GM18861 (cell line): ENCODE data around the gene LRRFIP1.
"Not testable (repeated sequence)": the region's sequence is repeated elsewhere in the genome, so short reads cannot be mapped to it uniquely, and the experiment has no call there.

Experiments
- ATAC-seq: cut with Tn5 transposase; IDR thresholded peaks from one replicate; pipeline ENCODE4 v1.9.1; 2021; ENCODE audit not compliant: unreplicated experiment

LRRFIP1 gene

DNA sequence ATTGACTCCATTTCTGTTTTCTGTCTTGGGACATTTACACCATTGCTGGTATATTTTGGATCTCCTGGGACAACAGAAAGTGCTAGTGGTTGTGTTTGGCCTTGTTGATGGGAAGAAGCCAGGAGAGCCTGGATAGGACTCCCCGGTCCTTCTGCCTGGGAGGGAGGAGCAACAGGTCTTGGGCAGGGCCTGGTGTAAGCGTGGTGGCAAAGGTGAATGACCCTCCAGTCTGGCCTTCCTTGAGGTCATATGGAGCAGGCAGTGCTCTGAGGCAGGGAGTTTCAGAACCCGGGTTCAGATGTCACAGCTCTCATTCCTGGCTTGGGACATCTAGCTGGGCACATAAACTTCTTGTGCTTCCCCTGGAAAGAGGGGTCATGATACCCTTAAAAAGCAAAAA lies 115.2 kb downstream of the LRRFIP1 start:
- ATAC-seq, result no peak

GRCh38 chr2:237743024-237743423 lies 115.6 kb downstream of the LRRFIP1 start:
- ATAC-seq, result no peak

DNA sequence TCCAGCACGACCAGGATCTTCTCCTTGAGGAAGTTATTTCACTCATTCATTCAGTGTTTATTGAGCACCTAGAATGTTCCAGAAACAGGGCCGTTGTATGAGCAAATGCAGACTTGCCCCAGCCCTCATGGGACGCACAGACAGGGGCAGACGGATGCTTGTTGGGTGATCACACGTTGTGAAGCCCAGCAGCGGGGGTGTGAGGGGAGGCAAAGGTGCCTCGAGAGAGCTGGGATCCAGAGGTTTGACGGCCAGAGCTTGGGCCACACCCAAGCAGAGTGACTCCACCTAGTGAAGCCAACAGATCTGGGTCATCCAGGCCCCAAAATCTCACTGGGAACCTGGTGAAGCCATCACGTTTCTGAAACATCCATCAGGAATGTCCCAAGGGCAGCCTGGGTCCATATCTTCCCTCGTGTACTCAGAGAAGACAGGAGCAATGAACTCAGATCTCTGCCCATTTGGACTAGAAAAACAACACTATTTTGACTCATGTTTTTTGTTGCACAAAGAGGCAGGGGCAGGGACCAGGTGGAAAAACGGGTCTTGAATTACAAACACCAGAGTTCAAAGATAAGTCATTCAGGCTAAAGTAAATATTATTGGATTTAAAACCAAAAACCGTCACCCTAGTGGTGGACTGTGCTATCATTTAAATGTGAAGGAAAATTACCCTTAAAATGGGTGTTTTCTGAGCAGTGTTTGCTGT lies 116.3 kb downstream of the LRRFIP1 start:
- ATAC-seq, result no peak

DNA sequence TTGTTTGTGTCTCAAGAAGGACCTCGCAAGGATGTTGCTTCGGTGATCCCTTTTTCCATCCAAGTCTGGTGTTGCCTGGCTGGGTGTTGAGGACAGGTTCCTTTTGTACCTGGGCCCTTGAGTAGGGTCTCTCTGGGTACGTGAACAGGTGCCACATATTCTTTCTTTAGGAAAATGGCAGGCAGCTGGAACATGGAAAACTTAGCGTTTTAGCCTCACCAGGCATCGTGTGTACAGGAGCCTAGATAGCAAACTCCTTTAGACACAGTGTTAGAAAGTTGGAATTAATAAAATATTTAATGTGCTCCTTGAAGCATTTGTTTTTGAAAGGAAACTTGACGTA lies 116.9 kb downstream of the LRRFIP1 start:
- no peak for ATAC-seq

DNA sequence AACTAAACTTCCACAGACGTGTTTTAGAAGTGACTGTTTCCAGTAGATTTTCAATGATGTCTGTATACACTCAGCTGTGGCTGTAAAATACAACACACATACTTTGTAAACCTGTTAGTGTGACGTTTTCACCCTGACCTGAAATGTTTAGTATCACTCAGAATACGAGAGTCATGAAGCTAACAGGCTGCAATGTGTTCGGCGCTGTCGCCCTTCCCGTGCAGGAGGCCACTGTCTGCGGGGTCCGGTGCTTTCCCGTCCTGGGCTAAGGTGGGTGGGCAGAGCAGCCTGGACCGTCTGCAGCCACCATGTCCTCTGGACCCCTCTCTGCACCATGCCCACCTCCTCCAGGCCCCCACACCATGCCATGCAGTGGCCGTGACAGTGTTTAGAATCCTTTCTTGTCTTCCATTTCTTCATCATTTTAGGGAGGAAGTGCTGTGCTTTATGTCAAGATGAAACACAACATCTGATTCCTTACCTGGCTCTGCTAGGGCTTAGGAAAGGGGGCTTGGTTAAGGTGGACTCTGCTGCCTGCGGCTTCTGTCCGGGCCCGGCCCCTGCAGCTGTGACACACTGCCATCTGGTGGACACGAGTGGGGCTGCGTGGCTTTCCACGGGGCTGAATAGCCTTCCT lies 117.3 kb downstream of the LRRFIP1 start:
- ATAC-seq, result no peak

- no peak for ATAC-seq
These were observed 117.8 kb downstream of the LRRFIP1 start for GRCh38 chr2:237745250-237745613.

- ATAC-seq, result no peak
These were observed 119.1 kb downstream of the LRRFIP1 start for GRCh38 chr2:237746302-237747080.

GRCh38 chr2:237747189-237747588 lies 119.8 kb downstream of the LRRFIP1 start:
- ATAC-seq, result no peak

GRCh38 chr2:237749002-237749401 lies 121.6 kb downstream of the LRRFIP1 start:
- no peak for ATAC-seq

- no peak for ATAC-seq
These were observed 122.6 kb downstream of the LRRFIP1 start for GRCh38 chr2:237749961-237750360.

GRCh38 chr2:237750441-237750840 lies 123.1 kb downstream of the LRRFIP1 start:
- not testable (repeated sequence) for ATAC-seq

- peak; percentile 96 for ATAC-seq
These were observed 125.4 kb downstream of the LRRFIP1 start for GRCh38 chr2:237752761-237753165.

DNA sequence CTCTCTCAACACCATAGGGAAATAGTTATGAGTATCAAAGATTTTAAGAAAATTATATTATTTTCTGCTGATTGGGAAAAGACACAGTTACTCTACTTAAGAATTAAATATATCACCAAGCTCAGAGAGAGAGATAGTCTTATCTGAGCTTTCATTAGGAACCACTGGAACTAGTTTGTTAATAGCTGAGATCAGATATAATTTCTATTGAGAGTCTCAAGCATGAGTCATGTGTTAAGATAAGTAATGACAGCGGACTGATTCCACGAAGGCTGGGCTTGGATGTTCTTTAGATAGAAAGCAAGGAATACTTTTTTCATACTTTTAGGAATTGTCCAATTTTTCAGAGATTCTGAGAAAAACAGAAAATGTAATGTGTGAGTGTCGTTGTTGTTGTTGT lies 126.8 kb downstream of the LRRFIP1 start:
- no peak for ATAC-seq

GRCh38 chr2:237754626-237755248 lies 127.3 kb downstream of the LRRFIP1 start:
- no peak for ATAC-seq

DNA sequence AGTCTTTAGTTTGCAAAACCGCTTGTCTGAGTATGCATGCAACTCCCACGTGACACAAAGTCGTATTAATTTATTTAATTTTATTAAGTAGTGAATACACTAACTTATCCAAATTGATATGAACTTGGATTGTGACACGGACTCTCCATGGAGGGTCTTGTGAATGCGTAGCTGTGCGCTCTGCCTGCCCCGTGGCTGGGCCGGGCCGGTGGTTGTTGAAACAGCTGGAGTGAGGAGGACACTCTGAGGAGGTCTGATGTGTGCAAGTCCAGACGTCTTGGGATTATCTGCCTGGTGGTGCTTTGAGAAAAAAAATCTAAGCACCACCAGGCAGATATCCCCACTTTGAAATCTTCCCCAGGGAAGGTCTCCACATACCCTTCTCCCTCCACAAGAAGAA lies 130.2 kb downstream of the LRRFIP1 start:
- ATAC-seq, result no peak

GRCh38 chr2:237758185-237758584 lies 130.8 kb downstream of the LRRFIP1 start:
- no peak for ATAC-seq

DNA sequence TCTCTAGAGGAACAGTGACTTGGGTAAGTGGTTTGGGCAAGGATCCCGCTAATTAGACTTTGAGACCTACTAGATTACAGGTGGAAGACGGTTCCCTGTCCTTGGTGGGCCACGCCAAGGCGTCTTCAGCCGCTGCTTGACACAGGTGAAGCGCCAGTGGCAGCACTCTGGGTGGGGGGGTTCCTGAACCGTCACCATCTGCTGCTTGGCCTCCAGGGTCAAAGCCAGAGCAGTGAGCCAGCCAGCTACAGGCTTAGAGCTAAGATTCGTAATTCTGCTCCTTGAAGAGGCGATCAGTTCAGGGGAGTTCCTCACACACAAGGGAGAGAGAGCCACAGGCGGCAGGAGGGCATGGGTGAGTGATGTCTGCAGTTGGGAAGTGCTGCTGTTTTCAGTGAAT lies 131.8 kb downstream of the LRRFIP1 start:
- no peak for ATAC-seq

- ATAC-seq, result no peak
These were observed 133.4 kb downstream of the LRRFIP1 start for GRCh38 chr2:237760506-237761502.

DNA sequence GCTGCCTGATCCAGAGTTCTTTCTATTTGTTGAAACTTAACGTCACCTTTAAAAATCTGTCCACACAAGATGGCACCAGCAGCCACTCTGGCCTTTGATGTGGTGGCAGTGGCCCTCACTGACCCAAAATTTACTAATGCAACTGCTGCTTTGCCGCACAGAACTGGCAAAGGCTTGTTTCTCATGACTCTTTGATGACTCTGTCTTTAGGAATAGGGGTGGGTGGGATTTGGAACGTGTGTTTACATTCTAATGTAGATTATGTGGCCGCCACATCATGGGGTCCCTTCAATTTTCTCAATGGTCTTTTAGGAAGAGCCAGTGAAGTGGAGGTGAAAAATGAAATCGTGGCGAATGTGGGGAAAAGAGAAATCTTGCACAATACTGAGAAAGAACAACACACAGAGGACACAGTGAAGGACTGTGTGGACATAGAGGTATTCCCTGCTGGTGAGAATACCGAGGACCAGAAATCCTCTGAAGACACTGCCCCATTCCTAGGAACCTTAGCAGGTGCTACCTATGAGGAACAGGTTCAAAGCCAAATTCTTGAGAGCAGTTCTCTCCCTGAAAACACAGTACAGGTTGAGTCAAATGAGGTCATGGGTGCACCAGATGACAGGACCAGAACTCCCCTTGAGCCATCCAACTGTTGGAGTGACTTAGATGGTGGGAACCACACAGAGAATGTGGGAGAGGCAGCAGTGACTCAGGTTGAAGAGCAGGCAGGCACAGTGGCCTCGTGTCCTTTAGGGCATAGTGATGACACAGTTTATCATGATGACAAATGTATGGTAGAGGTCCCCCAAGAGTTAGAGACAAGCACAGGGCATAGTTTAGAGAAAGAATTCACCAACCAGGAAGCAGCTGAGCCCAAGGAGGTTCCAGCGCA lies 135.2 kb downstream of the LRRFIP1 start:
- ATAC-seq, result not testable (repeated sequence)
